NCI-H226 (cell line): ENCODE measurements around the gene LATS2.
"Not testable (repeated sequence)": the region's sequence is repeated elsewhere in the genome, so short reads cannot be mapped to it uniquely, and the experiment has no call there.

ENCODE experiments used
- DNase-seq: peaks from one replicate; pipeline ENCODE4 v3.0.0-alpha.2; 2015

The LATS2 gene

GRCh38 chr13:21075011-21075378 lies 13.6 kb upstream of the LATS2 start:
- no peak for DNase-seq

- no peak for DNase-seq
These were observed 13.2 kb upstream of the LATS2 start for GRCh38 chr13:21074546-21074945.

- DNase-seq, result peak; percentile 14
These were observed 10.5 kb upstream of the LATS2 start for GRCh38 chr13:21071924-21072323.

- DNase-seq, result peak; percentile 54
These were observed 9.6 kb upstream of the LATS2 start for GRCh38 chr13:21071015-21071414.

GRCh38 chr13:21069561-21070004 lies 8.2 kb upstream of the LATS2 start:
- peak; percentile 88 for DNase-seq

- no peak for DNase-seq
These were observed 6.5 kb upstream of the LATS2 start for GRCh38 chr13:21067848-21068247.

GRCh38 chr13:21066946-21067345 lies 5.6 kb upstream of the LATS2 start:
- no peak for DNase-seq

GRCh38 chr13:21065686-21066085 lies 4.3 kb upstream of the LATS2 start:
- DNase-seq, result no peak

- no peak for DNase-seq
These were observed 1.6 kb upstream of the LATS2 start for GRCh38 chr13:21063031-21063430.

- DNase-seq, result no peak
These were observed 903 bp downstream of the LATS2 start for GRCh38 chr13:21060338-21061028.

- DNase-seq, result no peak
These were observed 1.6 kb downstream of the LATS2 start for GRCh38 chr13:21059641-21060337.

GRCh38 chr13:21058361-21058760 lies 3.0 kb downstream of the LATS2 start:
- no peak for DNase-seq

- no peak for DNase-seq
These were observed 5.8 kb downstream of the LATS2 start for GRCh38 chr13:21055511-21056045.

GRCh38 chr13:21055016-21055415 lies 6.4 kb downstream of the LATS2 start:
- DNase-seq, result no peak

GRCh38 chr13:21054313-21054712 lies 7.1 kb downstream of the LATS2 start:
- no peak for DNase-seq

GRCh38 chr13:21053231-21053630 lies 8.2 kb downstream of the LATS2 start:
- DNase-seq, result no peak

- DNase-seq, result no peak
These were observed 9.7 kb downstream of the LATS2 start for GRCh38 chr13:21051675-21052074.

GRCh38 chr13:21050288-21051197 lies 10.8 kb downstream of the LATS2 start:
- no peak for DNase-seq

- DNase-seq, result not testable (repeated sequence)
These were observed 11.7 kb downstream of the LATS2 start for GRCh38 chr13:21049731-21050130.

- no peak for DNase-seq
These were observed 12.3 kb downstream of the LATS2 start for GRCh38 chr13:21048901-21049698.

- DNase-seq, result no peak
These were observed 13.6 kb downstream of the LATS2 start for GRCh38 chr13:21047591-21048282.

GRCh38 chr13:21047087-21047486 lies 14.3 kb downstream of the LATS2 start:
- DNase-seq, result no peak
